Epithelial cell of proximal tubule (primary cell): ENCODE measurements around the gene ASB6. TPM values are rescaled to one million over a fixed set of nuclear protein-coding genes. Genes with fewer than 3 reads are reported as not detected.
"Not testable (repeated sequence)": the region's sequence is repeated elsewhere in the genome, so short reads cannot be mapped to it uniquely, and the experiment has no call there.

Experiments
- DNase-seq: peaks from one replicate; pipeline ENCODE4 v3.0.0-alpha.2; 2011; ENCODE audit warnings: low read depth
- H3K4me3 ChIP-seq: 2 replicates; pipeline ENCODE4 v1.5.1; 2011; ENCODE audit warnings: low read depth, mild to moderate bottlenecking, low read length
- CTCF ChIP-seq: conservative IDR thresholded peaks from 2 replicates; pipeline ENCODE4 v1.5.1; 2012; ENCODE audit warnings: low read depth, mild to moderate bottlenecking, low read length
- total RNA-seq: library from RNA; depleted of rRNA; stranded (reverse); fragments of >200 nt; gene quantifications from 2 replicates; pipeline ENCODE4 v1.2.3, GENCODE V29; 2015

ASB6 gene
- total RNA-seq, 1 donor from 2014 or later = 22.3 TPM

GRCh38 chr9:129664746-129665388 is 22.9 kb upstream of the ASB6 start:
- no peak for TF ChIP-seq CTCF
- no peak overlapping the region for H3K4me3 ChIP-seq

GRCh38 chr9:129662239-129662638 is 20.3 kb upstream of the ASB6 start:
- not testable (repeated sequence) for DNase-seq

More at GRCh38 chr9:129664746-129665388, 22.9 kb upstream of the ASB6 start:
- no peak for DNase-seq

GRCh38 chr9:129661029-129661428 is 19.1 kb upstream of the ASB6 start:
- H3K4me3 ChIP-seq = no peak overlapping the region
- TF ChIP-seq CTCF = no peak
- DNase-seq = no peak

More at GRCh38 chr9:129662239-129662638, 20.3 kb upstream of the ASB6 start:
- not testable (repeated sequence) for H3K4me3 ChIP-seq

- H3K4me3 ChIP-seq = no peak overlapping the region
- no peak for DNase-seq
- no peak for TF ChIP-seq CTCF
These were observed 14.9 kb upstream of the ASB6 start for GRCh38 chr9:129656795-129657390.

- H3K4me3 ChIP-seq = no peak overlapping the region
- no peak for DNase-seq
- TF ChIP-seq CTCF = no peak
These were observed 13.7 kb upstream of the ASB6 start for GRCh38 chr9:129655696-129656095.

- no peak for DNase-seq
- no peak for TF ChIP-seq CTCF
- H3K4me3 ChIP-seq = no peak overlapping the region
These were observed 13.2 kb upstream of the ASB6 start for GRCh38 chr9:129655154-129655553.

GRCh38 chr9:129654554-129655040 is 12.6 kb upstream of the ASB6 start:
- no peak for TF ChIP-seq CTCF
- no peak overlapping the region for H3K4me3 ChIP-seq
- no peak for DNase-seq
